Loucy (cell line): ENCODE data around the gene CFAP107.

Experiments used
- H2AFZ ChIP-seq: fragments of 200-600 bp; sonication (generic); 2 replicates; pipeline ENCODE4 v1.6.0; 2016; ENCODE audit warnings: antibody characterized with exemption, mild to moderate bottlenecking, low read length, moderate library complexity
- H3F3A ChIP-seq: fragments of 200-600 bp; 2 replicates; pipeline ENCODE4 v1.6.0; 2016; ENCODE audit warnings: antibody characterized with exemption, low read depth, mild to moderate bottlenecking
- H3K27me3 ChIP-seq: fragments of 200-600 bp; sonication (generic); 2 replicates; pipeline ENCODE4 v1.6.1; 2014; ENCODE audit warnings: low read length, mild to moderate bottlenecking; ENCODE audit not compliant: insufficient read depth, poor library complexity, severe bottlenecking
- H3K36me3 ChIP-seq: fragments of 200-600 bp; sonication (generic); 2 replicates; pipeline ENCODE4 v1.6.1; 2016; ENCODE audit warnings: low read length; ENCODE audit not compliant: insufficient read depth
- H3K4me1 ChIP-seq: fragments of 200-600 bp; sonication (generic); 2 replicates; pipeline ENCODE4 v1.5.1; 2014; ENCODE audit warnings: low read length, mild to moderate bottlenecking; ENCODE audit not compliant: insufficient read depth, poor library complexity, severe bottlenecking
- H3K4me2 ChIP-seq: fragments of 200-600 bp; sonication (generic); 2 replicates; pipeline ENCODE4 v1.6.0; 2014; ENCODE audit warnings: antibody characterized with exemption, low read length, low read depth, mild to moderate bottlenecking; ENCODE audit not compliant: poor library complexity, severe bottlenecking
- H3K4me3 ChIP-seq: fragments of 200-600 bp; sonication (generic); 2 replicates; pipeline ENCODE4 v1.5.1; 2014; ENCODE audit warnings: low read length, mild to moderate bottlenecking, mixed read lengths; ENCODE audit not compliant: poor library complexity, severe bottlenecking
- H3K79me2 ChIP-seq: fragments of 200-600 bp; sonication (generic); 2 replicates; pipeline ENCODE4 v1.6.1; 2014; ENCODE audit warnings: low read length; ENCODE audit not compliant: insufficient read depth
- H3K9ac ChIP-seq: fragments of 200-600 bp; sonication (generic); 2 replicates; pipeline ENCODE4 v1.6.0; 2014; ENCODE audit warnings: mild to moderate bottlenecking, low read depth, low read length, moderate library complexity; ENCODE audit not compliant: poor library complexity, severe bottlenecking
- H3K9me2 ChIP-seq: fragments of 200-600 bp; sonication (generic); replicated peaks from 2 replicates; pipeline ENCODE4 v1.6.1; 2016; ENCODE audit warnings: low read depth, low read length, mixed read lengths
- H3K9me3 ChIP-seq: fragments of 200-600 bp; sonication (generic); 2 replicates; pipeline ENCODE4 v1.6.1; 2014; ENCODE audit warnings: mild to moderate bottlenecking, antibody characterized with exemption, low read length, low read depth; ENCODE audit not compliant: insufficient read depth
- H4K20me1 ChIP-seq: fragments of 200-600 bp; sonication (generic); 2 replicates; pipeline ENCODE4 v1.6.0; 2014; ENCODE audit warnings: antibody characterized with exemption, low read length, mild to moderate bottlenecking; ENCODE audit not compliant: insufficient read depth, poor library complexity, severe bottlenecking
- EZH2phosphoT487 ChIP-seq: fragments of 200-600 bp; IDR thresholded peaks from 2 replicates; pipeline ENCODE4 v1.6.1; 2018; ENCODE audit warnings: antibody characterized with exemption, mild to moderate bottlenecking, moderate library complexity, borderline replicate concordance
- TF ChIP-seq, protein P1 (sequence below): fragments of 200-600 bp; sonication (generic); conservative IDR thresholded peaks from 2 replicates; pipeline ENCODE4 v1.5.1; 2014; ENCODE audit warnings: mild to moderate bottlenecking, antibody characterized with exemption, low read length

Gene CFAP107

DNA sequence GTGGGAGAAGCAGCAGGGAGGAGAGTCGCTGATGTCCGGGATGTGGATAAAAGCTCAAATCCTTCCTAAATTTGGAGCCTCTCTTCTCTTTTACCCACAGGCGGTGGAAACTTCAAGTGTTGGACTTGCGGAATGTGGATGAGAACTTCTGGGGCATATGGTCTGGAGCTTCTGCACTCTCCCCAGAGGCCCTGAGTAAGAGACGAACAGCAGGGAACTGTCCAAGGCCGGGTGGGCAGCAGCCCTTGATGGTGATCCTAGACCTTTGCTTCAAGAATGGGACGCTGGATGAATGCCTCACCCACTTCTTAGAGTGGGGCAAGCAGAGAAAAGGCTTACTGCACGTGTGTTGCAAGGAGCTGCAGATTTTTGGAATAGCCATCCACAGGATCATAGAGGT, 29.4 kb downstream of the CFAP107 start:
- Histone ChIP-seq H3K79me2 (no peaks in the 10 kb centered on the region), H3K4me3 (no peak overlapping the region), H3K9me3 (no peaks in the 10 kb centered on the region), H3K9me2 (no peaks in the 10 kb centered on the region), H3F3A (no peaks in the 10 kb centered on the region), H3K4me2 (no peak overlapping the region), H2AFZ (no peak overlapping the region), H3K4me1 (no peaks in the 10 kb centered on the region), H3K36me3 (no peaks in the 10 kb centered on the region), H3K9ac (no peak overlapping the region), H4K20me1 (no peaks in the 10 kb centered on the region), H3K27me3 (no peaks in the 10 kb centered on the region)
- TF ChIP-seq EZH2phosphoT487 = no peak
- TF ChIP-seq, protein P1, sequence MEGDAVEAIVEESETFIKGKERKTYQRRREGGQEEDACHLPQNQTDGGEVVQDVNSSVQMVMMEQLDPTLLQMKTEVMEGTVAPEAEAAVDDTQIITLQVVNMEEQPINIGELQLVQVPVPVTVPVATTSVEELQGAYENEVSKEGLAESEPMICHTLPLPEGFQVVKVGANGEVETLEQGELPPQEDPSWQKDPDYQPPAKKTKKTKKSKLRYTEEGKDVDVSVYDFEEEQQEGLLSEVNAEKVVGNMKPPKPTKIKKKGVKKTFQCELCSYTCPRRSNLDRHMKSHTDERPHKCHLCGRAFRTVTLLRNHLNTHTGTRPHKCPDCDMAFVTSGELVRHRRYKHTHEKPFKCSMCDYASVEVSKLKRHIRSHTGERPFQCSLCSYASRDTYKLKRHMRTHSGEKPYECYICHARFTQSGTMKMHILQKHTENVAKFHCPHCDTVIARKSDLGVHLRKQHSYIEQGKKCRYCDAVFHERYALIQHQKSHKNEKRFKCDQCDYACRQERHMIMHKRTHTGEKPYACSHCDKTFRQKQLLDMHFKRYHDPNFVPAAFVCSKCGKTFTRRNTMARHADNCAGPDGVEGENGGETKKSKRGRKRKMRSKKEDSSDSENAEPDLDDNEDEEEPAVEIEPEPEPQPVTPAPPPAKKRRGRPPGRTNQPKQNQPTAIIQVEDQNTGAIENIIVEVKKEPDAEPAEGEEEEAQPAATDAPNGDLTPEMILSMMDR = no peak

DNA sequence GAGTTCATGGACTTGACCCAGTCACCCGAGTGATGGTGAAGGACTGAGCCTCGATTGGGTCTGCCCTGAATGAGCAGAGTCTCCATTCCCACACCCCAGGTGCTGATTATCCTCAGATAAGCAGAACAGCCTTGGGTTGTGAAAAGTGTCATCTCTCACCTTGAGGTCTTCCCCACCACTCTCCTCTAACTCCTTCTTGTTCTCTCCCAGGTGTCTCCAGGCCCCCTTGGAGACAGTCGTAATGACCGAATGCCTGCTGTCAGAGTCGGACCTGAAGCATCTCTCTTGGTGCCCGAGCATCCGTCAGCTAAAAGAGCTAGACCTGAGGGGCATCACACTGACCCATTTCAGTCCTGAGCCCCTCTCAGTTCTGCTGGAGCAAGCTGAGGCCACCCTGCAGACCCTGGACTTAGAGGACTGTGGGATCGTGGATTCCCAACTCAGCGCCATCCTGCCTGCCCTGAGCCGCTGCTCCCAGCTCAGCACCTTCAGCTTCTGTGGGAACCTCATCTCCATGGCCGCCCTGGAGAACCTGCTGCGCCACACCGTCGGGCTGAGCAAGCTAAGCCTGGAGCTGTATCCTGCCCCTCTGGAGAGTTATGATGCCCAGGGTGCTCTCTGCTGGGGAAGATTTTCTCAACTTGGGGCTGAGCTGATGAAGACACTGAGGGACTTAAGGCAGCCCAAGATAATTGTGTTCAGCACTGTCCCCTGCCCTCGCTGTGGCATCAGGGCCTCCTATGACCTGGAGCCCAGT, 31.0 kb downstream of the CFAP107 start:
- TF ChIP-seq, protein P1 = no peak
- Histone ChIP-seq H3K9me3 (no peaks in the 10 kb centered on the region), H3F3A (no peaks in the 10 kb centered on the region), H3K4me1 (no peaks in the 10 kb centered on the region), H3K9me2 (no peaks in the 10 kb centered on the region), H3K36me3 (no peaks in the 10 kb centered on the region), H3K4me2 (no peak overlapping the region), H3K79me2 (no peaks in the 10 kb centered on the region), H2AFZ (no peak overlapping the region), H4K20me1 (no peaks in the 10 kb centered on the region), H3K27me3 (no peaks in the 10 kb centered on the region), H3K9ac (no peak overlapping the region), H3K4me3 (no peak overlapping the region)

DNA sequence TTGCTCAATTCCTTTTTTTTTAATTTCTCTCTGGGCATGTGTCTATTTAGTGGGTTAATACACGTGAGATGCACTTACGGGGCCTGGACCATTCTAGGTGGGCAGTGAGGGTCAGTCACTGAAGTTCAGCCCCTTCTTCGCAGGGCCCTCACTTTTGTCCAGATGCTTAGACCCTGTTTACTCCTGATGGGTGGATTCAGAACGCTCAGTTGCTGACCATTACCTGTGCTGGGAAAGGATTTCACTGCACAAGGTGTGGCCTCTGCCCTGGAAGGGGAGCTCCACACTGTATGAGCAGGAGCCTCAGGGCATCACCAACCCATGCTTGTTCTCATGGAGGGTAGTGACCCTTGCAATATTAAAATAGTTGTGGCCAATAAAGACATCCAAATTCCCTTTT, 32.1 kb downstream of the CFAP107 start:
- no peak overlapping the region for H3K4me2 ChIP-seq
- H2AFZ ChIP-seq = no peak overlapping the region
- no peak overlapping the region for H3K9ac ChIP-seq
- TF ChIP-seq, protein P1 = no peak
- no peak for TF ChIP-seq EZH2phosphoT487
- H4K20me1 ChIP-seq = no peaks in the 10 kb centered on the region
- no peaks in the 10 kb centered on the region for H3K9me2 ChIP-seq
- H3K79me2 ChIP-seq = no peaks in the 10 kb centered on the region
- H3K36me3 ChIP-seq = no peaks in the 10 kb centered on the region
- H3K4me1 ChIP-seq = no peaks in the 10 kb centered on the region
- no peaks in the 10 kb centered on the region for H3F3A ChIP-seq
- H3K4me3 ChIP-seq = no peak overlapping the region
- H3K9me3 ChIP-seq = no peaks in the 10 kb centered on the region
- H3K27me3 ChIP-seq = no peaks in the 10 kb centered on the region
